Measurements from ENCODE around the gene SYMPK.

The SYMPK gene

GRCh38 chr19:45779231-45780145, 83.5 kb downstream of the SYMPK start (continued):
- TF ChIP-seq, protein P1, sequence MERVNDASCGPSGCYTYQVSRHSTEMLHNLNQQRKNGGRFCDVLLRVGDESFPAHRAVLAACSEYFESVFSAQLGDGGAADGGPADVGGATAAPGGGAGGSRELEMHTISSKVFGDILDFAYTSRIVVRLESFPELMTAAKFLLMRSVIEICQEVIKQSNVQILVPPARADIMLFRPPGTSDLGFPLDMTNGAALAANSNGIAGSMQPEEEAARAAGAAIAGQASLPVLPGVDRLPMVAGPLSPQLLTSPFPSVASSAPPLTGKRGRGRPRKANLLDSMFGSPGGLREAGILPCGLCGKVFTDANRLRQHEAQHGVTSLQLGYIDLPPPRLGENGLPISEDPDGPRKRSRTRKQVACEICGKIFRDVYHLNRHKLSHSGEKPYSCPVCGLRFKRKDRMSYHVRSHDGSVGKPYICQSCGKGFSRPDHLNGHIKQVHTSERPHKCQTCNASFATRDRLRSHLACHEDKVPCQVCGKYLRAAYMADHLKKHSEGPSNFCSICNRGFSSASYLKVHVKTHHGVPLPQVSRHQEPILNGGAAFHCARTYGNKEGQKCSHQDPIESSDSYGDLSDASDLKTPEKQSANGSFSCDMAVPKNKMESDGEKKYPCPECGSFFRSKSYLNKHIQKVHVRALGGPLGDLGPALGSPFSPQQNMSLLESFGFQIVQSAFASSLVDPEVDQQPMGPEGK (tag by site-specific recombination; IDR thresholded peaks at IDR 0.05), result peak; percentile 26; the same call in 1 of the 2 replicates
- TF ChIP-seq YY1 (tag by site-specific recombination; IDR thresholded peaks at IDR 0.05), result no peak
- TF ChIP-seq ZBTB48 (tag by site-specific recombination; IDR thresholded peaks at IDR 0.05), result 0 out of 2 replicates have a peak, but pooled peaks have one; percentile 6
- peak; percentile 48 for TF ChIP-seq GLIS2 (tag by site-specific recombination; IDR thresholded peaks at IDR 0.05)

- CTCF ChIA-PET, result interaction anchor here (2.0 kb wide), 1 partner anchor 21 kb away, joined by 6 read pairs; no protein-coding TSS in a partner anchor
- peaks cover 9% of the 10 kb centered on the region; the same call in 1 of the 2 replicates for H3K4me1 ChIP-seq (ENCODE audit: control insufficient read depth, insufficient read depth, low read length)
- peaks cover 21 to 42% of the 10 kb centered on the region in 2 experiments for H3K36me3 ChIP-seq (ENCODE audit: control insufficient read depth in 2 of 2, insufficient read depth in 1 of 2, low read length in 2 of 2)
- TF ChIP-seq ZNF48 (tag by site-specific recombination; IDR thresholded peaks at IDR 0.05) (no peak), ZNF132 (tag by site-specific recombination; IDR thresholded peaks at IDR 0.05; ENCODE audit: borderline replicate concordance) (no peak), ZNF664 (tag by site-specific recombination; IDR thresholded peaks at IDR 0.05) (no peak), ZNF394 (tag by site-specific recombination; IDR thresholded peaks at IDR 0.05; ENCODE audit: borderline replicate concordance) (no peak), HOXC10 (CRISPR knock-in tag; IDR thresholded peaks at IDR 0.05) (no peak), ZBTB17 (tag by site-specific recombination; IDR thresholded peaks at IDR 0.05) (no peak), ZNF184 (tag by site-specific recombination; IDR thresholded peaks at IDR 0.05) (no peak), ZNF544 (tag by site-specific recombination; IDR thresholded peaks at IDR 0.05) (no peak), ZNF175 (tag by site-specific recombination; IDR thresholded peaks at IDR 0.05) (no peak), KLF7 (tag by site-specific recombination; IDR thresholded peaks at IDR 0.05; ENCODE audit: borderline replicate concordance) (no peak), ZNF777 (tag by site-specific recombination; IDR thresholded peaks at IDR 0.05; ENCODE audit: borderline replicate concordance) (no peak), ZNF623 (tag by site-specific recombination; IDR thresholded peaks at IDR 0.05) (no peak), ZNF791 (tag by site-specific recombination; IDR thresholded peaks at IDR 0.05) (no peak)
- TF ChIP-seq, protein P2, sequence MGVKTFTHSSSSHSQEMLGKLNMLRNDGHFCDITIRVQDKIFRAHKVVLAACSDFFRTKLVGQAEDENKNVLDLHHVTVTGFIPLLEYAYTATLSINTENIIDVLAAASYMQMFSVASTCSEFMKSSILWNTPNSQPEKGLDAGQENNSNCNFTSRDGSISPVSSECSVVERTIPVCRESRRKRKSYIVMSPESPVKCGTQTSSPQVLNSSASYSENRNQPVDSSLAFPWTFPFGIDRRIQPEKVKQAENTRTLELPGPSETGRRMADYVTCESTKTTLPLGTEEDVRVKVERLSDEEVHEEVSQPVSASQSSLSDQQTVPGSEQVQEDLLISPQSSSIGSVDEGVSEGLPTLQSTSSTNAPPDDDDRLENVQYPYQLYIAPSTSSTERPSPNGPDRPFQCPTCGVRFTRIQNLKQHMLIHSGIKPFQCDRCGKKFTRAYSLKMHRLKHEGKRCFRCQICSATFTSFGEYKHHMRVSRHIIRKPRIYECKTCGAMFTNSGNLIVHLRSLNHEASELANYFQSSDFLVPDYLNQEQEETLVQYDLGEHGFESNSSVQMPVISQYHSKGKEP (tag by site-specific recombination; IDR thresholded peaks at IDR 0.05), result no peak
- TF ChIP-seq, protein P3, sequence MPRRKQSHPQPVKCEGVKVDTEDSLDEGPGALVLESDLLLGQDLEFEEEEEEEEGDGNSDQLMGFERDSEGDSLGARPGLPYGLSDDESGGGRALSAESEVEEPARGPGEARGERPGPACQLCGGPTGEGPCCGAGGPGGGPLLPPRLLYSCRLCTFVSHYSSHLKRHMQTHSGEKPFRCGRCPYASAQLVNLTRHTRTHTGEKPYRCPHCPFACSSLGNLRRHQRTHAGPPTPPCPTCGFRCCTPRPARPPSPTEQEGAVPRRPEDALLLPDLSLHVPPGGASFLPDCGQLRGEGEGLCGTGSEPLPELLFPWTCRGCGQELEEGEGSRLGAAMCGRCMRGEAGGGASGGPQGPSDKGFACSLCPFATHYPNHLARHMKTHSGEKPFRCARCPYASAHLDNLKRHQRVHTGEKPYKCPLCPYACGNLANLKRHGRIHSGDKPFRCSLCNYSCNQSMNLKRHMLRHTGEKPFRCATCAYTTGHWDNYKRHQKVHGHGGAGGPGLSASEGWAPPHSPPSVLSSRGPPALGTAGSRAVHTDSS (tag by site-specific recombination; IDR thresholded peaks at IDR 0.05), result no peak
- TF ChIP-seq, protein P4, sequence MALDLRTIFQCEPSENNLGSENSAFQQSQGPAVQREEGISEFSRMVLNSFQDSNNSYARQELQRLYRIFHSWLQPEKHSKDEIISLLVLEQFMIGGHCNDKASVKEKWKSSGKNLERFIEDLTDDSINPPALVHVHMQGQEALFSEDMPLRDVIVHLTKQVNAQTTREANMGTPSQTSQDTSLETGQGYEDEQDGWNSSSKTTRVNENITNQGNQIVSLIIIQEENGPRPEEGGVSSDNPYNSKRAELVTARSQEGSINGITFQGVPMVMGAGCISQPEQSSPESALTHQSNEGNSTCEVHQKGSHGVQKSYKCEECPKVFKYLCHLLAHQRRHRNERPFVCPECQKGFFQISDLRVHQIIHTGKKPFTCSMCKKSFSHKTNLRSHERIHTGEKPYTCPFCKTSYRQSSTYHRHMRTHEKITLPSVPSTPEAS (tag by site-specific recombination; IDR thresholded peaks at IDR 0.05), result no peak
- TF ChIP-seq, protein P5, sequence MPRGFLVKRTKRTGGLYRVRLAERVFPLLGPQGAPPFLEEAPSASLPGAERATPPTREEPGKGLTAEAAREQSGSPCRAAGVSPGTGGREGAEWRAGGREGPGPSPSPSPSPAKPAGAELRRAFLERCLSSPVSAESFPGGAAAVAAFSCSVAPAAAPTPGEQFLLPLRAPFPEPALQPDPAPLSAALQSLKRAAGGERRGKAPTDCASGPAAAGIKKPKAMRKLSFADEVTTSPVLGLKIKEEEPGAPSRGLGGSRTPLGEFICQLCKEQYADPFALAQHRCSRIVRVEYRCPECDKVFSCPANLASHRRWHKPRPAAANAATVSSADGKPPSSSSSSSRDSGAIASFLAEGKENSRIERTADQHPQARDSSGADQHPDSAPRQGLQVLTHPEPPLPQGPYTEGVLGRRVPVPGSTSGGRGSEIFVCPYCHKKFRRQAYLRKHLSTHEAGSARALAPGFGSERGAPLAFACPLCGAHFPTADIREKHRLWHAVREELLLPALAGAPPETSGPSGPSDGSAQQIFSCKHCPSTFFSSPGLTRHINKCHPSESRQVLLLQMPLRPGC (tag by site-specific recombination; IDR thresholded peaks at IDR 0.05), result no peak
- TF ChIP-seq, protein P6, sequence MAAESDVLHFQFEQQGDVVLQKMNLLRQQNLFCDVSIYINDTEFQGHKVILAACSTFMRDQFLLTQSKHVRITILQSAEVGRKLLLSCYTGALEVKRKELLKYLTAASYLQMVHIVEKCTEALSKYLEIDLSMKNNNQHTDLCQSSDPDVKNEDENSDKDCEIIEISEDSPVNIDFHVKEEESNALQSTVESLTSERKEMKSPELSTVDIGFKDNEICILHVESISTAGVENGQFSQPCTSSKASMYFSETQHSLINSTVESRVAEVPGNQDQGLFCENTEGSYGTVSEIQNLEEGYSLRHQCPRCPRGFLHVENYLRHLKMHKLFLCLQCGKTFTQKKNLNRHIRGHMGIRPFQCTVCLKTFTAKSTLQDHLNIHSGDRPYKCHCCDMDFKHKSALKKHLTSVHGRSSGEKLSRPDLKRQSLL (tag by site-specific recombination; IDR thresholded peaks at IDR 0.05), result no peak
- POLR2A ChIA-PET, result interaction anchor here (1.5 kb wide), 1 partner anchor 8 kb away, joined by 23 read pairs; the partner anchor contains the start of gene SIX5
- H3K27ac ChIP-seq (ENCODE audit: extremely low read depth, low read depth, low read length), result no peak overlapping the region
- H3K9me3 ChIP-seq (ENCODE audit: control insufficient read depth, insufficient read depth, low read depth, low read length), result no peaks in the 10 kb centered on the region
- H3K4me3 ChIP-seq (ENCODE audit: low read depth, low read length), result no peak overlapping the region
These were observed 84.8 kb downstream of the SYMPK start for GRCh38 chr19:45778010-45778661.

Measured in HEK293 (cell line).